NB4 (cell line): Measurements from ENCODE around the gene CAMTA1.

Experiments
- DNase-seq: peaks from one replicate; pipeline ENCODE4 v3.0.0; 2010; ENCODE audit warnings: low read depth
- H3K4me3 ChIP-seq: one replicate; pipeline ENCODE4 v1.5.1; 2011; ENCODE audit warnings: mild to moderate bottlenecking, low read depth, low read length, moderate library complexity
- CTCF ChIP-seq: IDR thresholded peaks from one replicate; pipeline ENCODE4 v1.5.1; 2012; ENCODE audit warnings: low read depth, low read length
- MAX ChIP-seq: IDR thresholded peaks from 2 replicates; pipeline ENCODE4 v1.6.1; 2011; ENCODE audit warnings: low read depth, low read length
- MYC ChIP-seq: IDR thresholded peaks from 2 replicates; pipeline ENCODE4 v1.6.1; 2011; ENCODE audit warnings: low read depth, low read length
- POLR2A ChIP-seq: IDR thresholded peaks from 2 replicates; pipeline ENCODE4 v1.6.1; 2011; ENCODE audit warnings: mild to moderate bottlenecking; ENCODE audit not compliant: insufficient read length; ENCODE audit errors: extremely low read depth

The CAMTA1 gene

GRCh38 chr1:7063981-7064380, 278.7 kb downstream of the CAMTA1 start:
- no peak for DNase-seq
- no peak for TF ChIP-seq MAX
- no peak for TF ChIP-seq MYC
- TF ChIP-seq CTCF, result no peak
- no peak for TF ChIP-seq POLR2A
- no peak overlapping the region for H3K4me3 ChIP-seq

- H3K4me3 ChIP-seq, result no peak overlapping the region
- DNase-seq, result no peak
- TF ChIP-seq CTCF, result no peak
These were observed 283.3 kb downstream of the CAMTA1 start for GRCh38 chr1:7068552-7068951.

GRCh38 chr1:7069931-7070330, 284.7 kb downstream of the CAMTA1 start:
- no peak for DNase-seq
- TF ChIP-seq MYC (no peak), MAX (no peak), CTCF (no peak), POLR2A (no peak)
- no peak overlapping the region for H3K4me3 ChIP-seq

- TF ChIP-seq POLR2A (no peak), CTCF (peak; percentile 91), MAX (no peak)
- H3K4me3 ChIP-seq, result no peak overlapping the region
- peak; percentile 61 for DNase-seq
These were observed 285.3 kb downstream of the CAMTA1 start for GRCh38 chr1:7070389-7071029.

- no peak for TF ChIP-seq MYC
- TF ChIP-seq CTCF, result no peak
- no peak for TF ChIP-seq POLR2A
- TF ChIP-seq MAX, result no peak
- DNase-seq, result no peak
- H3K4me3 ChIP-seq, result no peak overlapping the region
These were observed 290.9 kb downstream of the CAMTA1 start for GRCh38 chr1:7076117-7076516.

- H3K4me3 ChIP-seq, result no peak overlapping the region
- TF ChIP-seq MAX (no peak), POLR2A (no peak), MYC (no peak), CTCF (no peak)
- DNase-seq, result no peak
These were observed 291.3 kb downstream of the CAMTA1 start for GRCh38 chr1:7076572-7076971.
